SIG-M5 treated with dmso at 0.1 percent for 504 hours (cell line): Measurements from ENCODE around the gene TFEC.
"Not testable (repeated sequence)": the region's sequence is repeated elsewhere in the genome, so short reads cannot be mapped to it uniquely, and the experiment has no call there.

Source experiments
- DNase-seq: peaks from one replicate; lab custom pipeline; 2025; ENCODE audit not compliant: unreplicated experiment; lab: John Stamatoyannopoulos, UW

The TFEC gene

DNA sequence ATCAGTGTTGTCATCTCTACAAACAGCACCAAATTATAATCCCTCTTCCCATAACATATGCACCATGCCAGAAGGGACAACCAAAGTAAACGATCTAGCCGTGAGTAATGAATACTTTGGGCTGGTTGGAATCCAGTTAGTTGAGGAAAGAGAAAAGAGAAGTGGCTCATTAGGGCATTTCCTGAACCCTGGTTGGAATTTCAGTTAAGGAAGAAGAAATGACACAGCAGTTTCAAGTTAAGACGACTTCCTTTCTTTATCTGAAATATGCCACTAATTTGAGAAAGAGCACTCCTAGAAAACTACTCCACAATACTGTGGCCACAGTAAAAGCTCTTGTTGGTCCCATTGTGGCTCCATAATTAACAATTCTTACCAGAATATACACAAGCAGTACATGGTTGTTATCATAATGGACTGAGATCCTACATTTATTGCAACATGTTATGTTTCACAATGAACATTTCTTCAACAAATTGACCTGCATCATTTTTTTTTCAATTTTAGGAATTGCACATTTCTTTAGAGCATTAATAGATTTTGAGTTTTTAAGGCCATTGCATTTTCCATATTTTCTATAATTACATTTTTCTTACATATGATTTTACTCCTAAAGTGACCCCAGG lies at the start of gene TFEC:
TFEC (minus strand) TSS at position 113 of the 626 bp plus-strand sequence. CDS start 46,322 bp downstream, outside the sequence.
- peak; percentile 84 for DNase-seq

GRCh38 chr7:116075351-116076145 lies 45.0 kb upstream of the TFEC start:
- no peak for DNase-seq

- no peak for DNase-seq
These were observed 41.1 kb upstream of the TFEC start for GRCh38 chr7:116071629-116072028.

DNA sequence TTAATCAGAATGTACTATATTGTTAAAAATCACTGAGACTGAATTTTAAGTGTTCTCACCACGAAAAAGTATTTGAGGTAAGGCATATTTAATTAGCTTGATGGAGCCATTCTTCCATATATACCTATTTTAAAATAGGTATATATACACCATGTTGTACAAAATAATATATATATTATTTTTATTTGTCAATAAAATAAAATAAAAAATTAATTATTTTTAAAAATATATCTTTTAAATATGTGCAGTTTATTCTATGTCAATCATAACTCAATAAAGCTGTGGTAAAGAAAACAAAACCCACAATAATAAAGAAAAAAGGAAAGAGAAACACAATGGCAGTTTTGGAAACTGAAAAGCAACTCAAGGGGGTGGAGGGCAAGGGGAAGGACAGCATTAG lies 33.6 kb upstream of the TFEC start:
- no peak for DNase-seq

DNA sequence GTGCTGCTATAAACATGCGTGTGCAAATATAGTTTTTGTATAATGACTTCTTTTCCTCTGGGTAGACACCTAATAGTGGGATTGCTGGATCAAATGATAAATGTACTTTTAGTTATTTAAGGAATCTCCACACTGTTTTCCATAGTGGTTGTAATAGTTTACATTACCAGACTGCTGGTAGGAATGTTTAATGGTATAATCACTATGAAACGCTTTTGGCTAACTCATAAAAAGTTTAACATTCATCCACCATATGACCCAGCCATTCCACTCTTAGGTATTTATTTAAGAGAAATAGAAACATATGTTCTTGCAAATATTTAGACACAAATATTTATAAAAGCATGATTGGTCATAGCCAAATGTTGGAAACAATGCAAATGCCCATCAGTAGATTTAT lies 32.1 kb upstream of the TFEC start:
- no peak for DNase-seq

DNA sequence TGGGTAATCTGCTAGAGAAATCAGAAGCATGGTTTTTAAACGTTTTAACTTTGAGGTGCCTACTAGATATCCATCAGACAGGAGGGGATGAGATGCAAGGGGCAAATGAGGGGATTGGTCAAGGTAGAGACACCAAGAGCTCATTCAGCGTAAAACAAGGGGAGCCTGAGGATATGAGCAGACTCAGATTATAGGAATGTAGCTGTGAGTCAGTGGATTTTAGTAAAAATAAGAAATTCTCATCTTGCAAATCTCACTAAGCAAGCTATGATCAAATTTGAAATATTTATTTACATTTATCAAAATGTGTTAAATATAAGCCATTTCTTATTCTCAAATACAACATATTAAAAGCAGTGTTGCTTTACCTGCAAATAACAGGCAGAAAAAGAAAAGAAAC lies 21.4 kb upstream of the TFEC start:
- no peak for DNase-seq

GRCh38 chr7:116047261-116047660 lies 16.7 kb upstream of the TFEC start:
- DNase-seq, result not testable (repeated sequence)

DNA sequence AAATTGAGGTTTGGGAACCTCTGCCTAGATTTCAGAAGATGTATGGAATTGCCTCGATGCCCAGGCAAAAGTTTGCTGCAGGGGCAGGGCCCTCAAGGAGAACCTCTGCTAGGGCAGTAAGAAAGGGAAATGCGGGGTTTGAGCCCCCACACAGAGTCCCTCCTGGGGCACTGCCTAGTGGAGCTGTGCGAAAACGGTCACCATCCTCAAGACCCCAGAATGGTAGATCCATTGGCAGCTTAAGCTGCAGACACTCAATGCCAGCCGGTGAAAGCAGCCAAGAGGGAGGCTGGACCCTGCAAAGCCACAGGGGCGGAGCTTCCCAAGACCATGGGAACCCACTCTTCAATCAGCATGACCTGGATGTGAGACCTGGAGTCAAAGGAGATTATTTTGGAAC lies 15.0 kb upstream of the TFEC start:
- DNase-seq, result no peak

GRCh38 chr7:116041615-116042014 lies 11.1 kb upstream of the TFEC start:
- no peak for DNase-seq

DNA sequence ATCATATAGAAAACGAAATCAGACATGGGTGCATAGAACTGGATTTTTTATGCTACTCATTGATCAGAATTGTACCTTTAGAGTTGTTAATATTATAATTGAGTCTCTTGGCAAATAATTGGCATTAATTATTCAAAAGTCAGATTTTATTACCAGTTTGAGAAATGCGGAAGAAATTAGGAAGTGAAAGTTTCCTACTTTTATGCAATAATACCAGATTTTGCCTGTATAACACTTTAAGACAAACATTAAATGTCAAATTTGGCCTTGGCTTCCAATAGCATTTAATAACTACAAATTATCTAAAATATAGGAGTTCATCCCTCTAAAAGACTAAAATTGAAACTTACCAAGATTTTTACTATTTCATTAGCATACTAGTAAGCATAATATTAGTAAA lies 6.8 kb upstream of the TFEC start:
- DNase-seq, result no peak

GRCh38 chr7:116034411-116034810 lies 3.8 kb upstream of the TFEC start:
- no peak for DNase-seq

DNA sequence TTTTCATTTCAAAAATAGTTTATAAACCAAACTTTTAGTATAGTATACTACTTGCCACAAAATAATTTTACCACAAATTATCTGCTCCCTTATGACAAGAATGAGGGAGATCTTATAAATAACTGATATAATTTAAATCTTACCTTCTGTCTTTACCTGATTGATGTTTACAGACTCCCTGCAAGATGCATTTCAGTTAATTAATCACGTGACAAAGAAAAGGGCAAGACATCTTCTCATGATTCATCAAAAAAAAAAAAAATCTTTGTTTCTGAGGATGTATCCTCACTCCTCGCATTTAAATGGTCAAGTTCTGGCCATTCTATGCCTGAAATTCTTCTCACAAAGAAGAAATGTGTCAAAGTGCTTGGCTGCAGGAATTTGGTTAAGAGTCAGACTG lies 2.3 kb upstream of the TFEC start:
- DNase-seq, result no peak

- peak; percentile 30 for DNase-seq
These were observed 1.8 kb downstream of the TFEC start for GRCh38 chr7:116028787-116029186.

GRCh38 chr7:116027786-116028185 lies 2.8 kb downstream of the TFEC start:
- no peak for DNase-seq

DNA sequence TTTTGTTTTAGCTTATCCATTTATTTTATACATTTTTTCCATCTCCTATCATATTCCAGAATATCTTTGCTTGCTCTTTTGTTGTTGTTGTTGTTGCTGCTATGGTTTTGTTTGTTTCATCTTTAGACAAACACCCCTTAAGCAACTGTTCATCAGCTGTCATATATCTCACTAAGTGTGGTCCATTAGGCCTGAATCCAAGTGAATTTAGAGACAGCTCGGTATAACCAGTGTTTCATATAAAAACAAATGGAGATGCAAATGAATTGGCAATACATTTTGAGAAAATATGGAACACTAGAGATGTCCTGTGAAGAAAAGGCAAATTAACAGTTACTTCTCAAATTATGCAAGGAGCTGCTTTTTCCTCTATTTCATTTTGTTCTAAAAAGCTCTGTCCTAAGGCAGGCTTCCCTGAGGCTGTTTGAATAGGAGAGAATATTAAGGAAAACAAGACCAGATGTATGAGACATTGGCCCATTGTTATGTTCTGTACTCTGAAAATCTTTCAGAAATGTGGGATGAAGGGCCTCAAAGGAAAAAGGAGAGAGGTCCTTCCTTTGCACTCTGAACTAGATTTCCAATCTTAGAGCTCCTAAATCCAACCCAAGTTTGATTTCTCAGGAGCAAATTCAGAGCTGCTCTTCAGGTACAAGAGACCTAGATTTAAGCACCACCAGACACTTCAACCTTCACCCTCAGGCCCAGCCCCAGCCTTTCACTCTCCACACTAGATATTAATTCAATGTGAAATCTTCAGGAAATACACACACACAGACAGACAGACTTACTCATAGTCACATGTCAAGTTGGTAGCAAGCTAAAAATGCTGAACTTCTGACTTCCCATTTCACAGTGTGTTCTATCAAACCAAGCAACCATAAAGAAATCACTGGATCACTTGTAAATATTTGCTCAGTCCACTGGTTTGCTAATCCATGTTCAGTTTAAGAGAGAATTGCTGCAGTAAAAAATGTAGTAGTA lies 5.4 kb downstream of the TFEC start:
- DNase-seq, result peak; percentile 67

GRCh38 chr7:116021237-116021636 lies 9.3 kb downstream of the TFEC start:
- DNase-seq, result no peak

- no peak for DNase-seq
These were observed 11.8 kb downstream of the TFEC start for GRCh38 chr7:116018731-116019130.

- DNase-seq, result no peak
These were observed 16.9 kb downstream of the TFEC start for GRCh38 chr7:116013675-116014074.

- DNase-seq, result no peak
These were observed 19.0 kb downstream of the TFEC start for GRCh38 chr7:116011584-116011983.

GRCh38 chr7:116004762-116005161 lies 25.8 kb downstream of the TFEC start:
- not testable (repeated sequence) for DNase-seq

DNA sequence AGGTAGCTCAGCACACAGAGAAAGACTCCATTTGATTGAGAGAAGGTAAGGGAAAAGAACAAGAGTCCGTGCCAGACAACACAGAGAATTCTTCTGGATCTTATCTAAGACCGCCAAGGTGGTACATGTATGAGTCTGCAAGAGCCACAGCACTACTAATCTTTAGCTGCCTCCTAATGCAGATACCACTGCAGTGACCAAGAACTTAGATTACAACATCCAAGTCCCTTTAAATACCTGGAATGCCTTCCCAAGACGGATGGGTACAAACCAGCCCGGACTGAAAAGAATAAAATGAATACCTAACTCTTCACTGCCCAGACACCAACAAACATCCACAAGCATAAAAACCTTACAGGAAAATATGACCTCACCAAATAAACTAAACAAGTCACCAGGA lies 33.3 kb downstream of the TFEC start:
- DNase-seq, result no peak
